GM10847 (cell line): ENCODE data around the gene ZNF420.

Source experiments
- POLR2A ChIP-seq: IDR thresholded peaks from 2 replicates; pipeline ENCODE4 v1.6.1; 2011; ENCODE audit not compliant: insufficient read length; ENCODE audit errors: extremely low read depth

The ZNF420 gene

GRCh38 chr19:37077934-37078716 is at the start of gene ZNF420:
Gene ZNF420 (plus strand): TSS chr19:37078433. CDS start chr19:37089119, 10,686 bp downstream.
- peak; percentile 59 for TF ChIP-seq POLR2A

- TF ChIP-seq POLR2A = no peak
Measured at GRCh38 chr19:37045140-37045539, 33.1 kb upstream of the ZNF420 start.

- TF ChIP-seq POLR2A = no peak
Measured at GRCh38 chr19:37055330-37055729, 22.9 kb upstream of the ZNF420 start.

- TF ChIP-seq POLR2A = no peak
Measured at GRCh38 chr19:37056776-37057175, 21.5 kb upstream of the ZNF420 start.

- no peak for TF ChIP-seq POLR2A
Measured at GRCh38 chr19:37059142-37059541, 19.1 kb upstream of the ZNF420 start.

GRCh38 chr19:37074111-37074510 is 4.1 kb upstream of the ZNF420 start:
- no peak for TF ChIP-seq POLR2A

GRCh38 chr19:37074819-37075362 is 3.3 kb upstream of the ZNF420 start:
- TF ChIP-seq POLR2A = no peak

GRCh38 chr19:37077501-37077933 is 716 bp upstream of the ZNF420 start:
- TF ChIP-seq POLR2A = no peak

- TF ChIP-seq POLR2A = no peak
Measured at GRCh38 chr19:37078717-37079032, 442 bp downstream of the ZNF420 start.

- TF ChIP-seq POLR2A = no peak
Measured at GRCh38 chr19:37079238-37079637, 1.0 kb downstream of the ZNF420 start.

- no peak for TF ChIP-seq POLR2A
Measured at GRCh38 chr19:37082307-37082706, 4.1 kb downstream of the ZNF420 start.

- TF ChIP-seq POLR2A = no peak
Measured at GRCh38 chr19:37087110-37087509, 8.9 kb downstream of the ZNF420 start.

GRCh38 chr19:37095859-37096258 is 17.6 kb downstream of the ZNF420 start:
- no peak for TF ChIP-seq POLR2A

- TF ChIP-seq POLR2A = no peak
Measured at GRCh38 chr19:37098570-37098969, 20.3 kb downstream of the ZNF420 start.

- no peak for TF ChIP-seq POLR2A
Measured at GRCh38 chr19:37114001-37114400, 35.8 kb downstream of the ZNF420 start.

- TF ChIP-seq POLR2A = no peak
Measured at GRCh38 chr19:37127999-37128820, 50.0 kb downstream of the ZNF420 start.
